ENCODE measurements around the gene RHEBL1. TPM values are rescaled to one million over a fixed set of nuclear protein-coding genes. Genes with fewer than 3 reads are reported as not detected.
"Not testable (repeated sequence)": the region's sequence is repeated elsewhere in the genome, so short reads cannot be mapped to it uniquely, and the experiment has no call there.

RHEBL1 gene
- total RNA-seq, 2 donors from 2014 or later: 7.9 to 8.1 TPM

DNA sequence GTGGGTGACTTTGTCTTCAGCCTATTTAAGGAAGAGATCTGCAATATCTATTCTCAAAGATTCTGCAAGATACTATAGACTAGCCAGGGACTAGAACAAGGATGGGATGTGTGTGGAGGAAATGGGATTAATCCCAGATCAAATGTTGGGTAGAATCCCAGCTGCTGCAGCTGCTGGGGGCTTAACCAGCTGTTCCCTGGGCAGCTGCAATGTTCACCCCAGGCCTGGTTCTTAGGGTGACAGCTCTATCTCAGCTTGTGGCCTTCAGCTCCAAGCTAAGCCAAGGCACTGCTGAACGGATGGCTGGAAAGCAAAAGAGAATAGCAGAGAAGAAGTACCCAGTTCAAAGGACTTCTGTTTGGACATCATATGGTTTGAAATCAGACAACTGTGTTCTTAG is 10.0 kb upstream of the RHEBL1 start:
- no peak for ATAC-seq
- no peak for DNase-seq
- Mint-ChIP-seq H3K4me1 (no peaks in the 10 kb centered on the region), H3K36me3 (ENCODE audit: low read depth) (no peaks in the 10 kb centered on the region), H3K27me3 (peaks cover 10% of the 10 kb centered on the region), H3K4me3 (no peak overlapping the region), H3K27ac (no peak overlapping the region)
- H3K9me3 ChIP-seq (ENCODE audit: control insufficient read depth, low read length, poor library complexity, severe bottlenecking): no peaks in the 10 kb centered on the region

DNA sequence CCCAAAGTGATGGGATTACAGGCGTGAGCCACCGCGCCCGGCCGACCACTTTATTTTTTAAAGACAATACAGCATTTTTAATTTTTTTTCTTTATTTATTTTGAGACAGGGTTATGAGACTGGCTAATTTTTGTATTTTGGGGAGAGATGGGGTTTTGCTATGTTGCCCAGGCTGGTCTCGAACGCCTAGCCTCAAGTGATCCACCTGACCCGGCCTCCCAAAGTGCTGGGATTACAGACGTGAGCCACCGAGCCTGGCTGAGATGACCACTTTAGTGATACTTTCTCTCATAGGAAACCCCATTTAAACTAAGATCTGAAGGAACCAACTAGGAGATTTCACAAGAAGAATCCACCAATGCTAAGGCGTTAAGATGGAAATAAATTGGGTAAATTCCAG is 1.2 kb upstream of the RHEBL1 start:
- no peaks in the 10 kb centered on the region for H3K9me3 ChIP-seq (ENCODE audit: control insufficient read depth, low read length, poor library complexity, severe bottlenecking)
- DNase-seq (no peak), ATAC-seq (no peak)
- Mint-ChIP-seq H3K4me3 (peak overlapping the region; percentile 99), H3K27ac (no peak overlapping the region), H3K36me3 (ENCODE audit: low read depth) (peaks cover 2% of the 10 kb centered on the region), H3K27me3 (no peaks in the 10 kb centered on the region), H3K4me1 (peaks cover 23% of the 10 kb centered on the region)

DNA sequence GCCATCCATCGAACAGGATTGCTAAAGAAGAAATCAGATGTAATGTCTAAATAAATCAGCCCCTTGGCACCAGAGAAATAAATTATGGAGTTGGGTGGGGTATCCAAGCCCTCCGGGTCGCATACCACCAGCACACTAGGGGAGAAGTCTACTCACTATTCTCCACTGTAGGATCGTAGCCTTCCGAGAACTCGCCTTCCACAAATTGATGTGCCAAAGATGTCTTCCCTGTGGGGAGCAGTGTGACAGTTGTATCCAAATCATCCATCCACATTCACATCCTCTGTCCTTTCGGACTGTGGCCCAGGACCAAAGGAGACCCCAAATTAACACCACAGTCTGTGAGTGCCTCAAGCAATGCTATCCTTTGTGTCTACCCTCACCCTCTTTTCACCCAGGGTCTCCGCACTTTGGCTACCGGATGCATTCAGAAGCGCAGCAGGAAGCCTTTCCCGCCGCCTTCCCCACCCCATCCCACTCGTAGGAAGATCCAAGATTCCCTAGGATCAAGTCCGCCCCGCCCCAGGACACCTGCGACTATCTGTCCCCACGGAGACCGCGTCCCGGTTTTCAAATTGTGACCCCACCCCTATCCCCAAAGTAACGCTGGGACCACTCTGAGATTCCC is 786 bp downstream of the RHEBL1 start:
- H3K27ac Mint-ChIP-seq: peak overlapping the region; percentile 100
- H3K4me3 Mint-ChIP-seq: peak overlapping the region; percentile 99
- ATAC-seq (no peak), DNase-seq (no peak)
- H3K4me1 Mint-ChIP-seq: peaks cover 24% of the 10 kb centered on the region
- H3K36me3 Mint-ChIP-seq (ENCODE audit: low read depth): peaks cover 5% of the 10 kb centered on the region
- H3K9me3 ChIP-seq (ENCODE audit: control insufficient read depth, low read length, poor library complexity, severe bottlenecking): no peaks in the 10 kb centered on the region
- H3K27me3 Mint-ChIP-seq: no peaks in the 10 kb centered on the region

DNA sequence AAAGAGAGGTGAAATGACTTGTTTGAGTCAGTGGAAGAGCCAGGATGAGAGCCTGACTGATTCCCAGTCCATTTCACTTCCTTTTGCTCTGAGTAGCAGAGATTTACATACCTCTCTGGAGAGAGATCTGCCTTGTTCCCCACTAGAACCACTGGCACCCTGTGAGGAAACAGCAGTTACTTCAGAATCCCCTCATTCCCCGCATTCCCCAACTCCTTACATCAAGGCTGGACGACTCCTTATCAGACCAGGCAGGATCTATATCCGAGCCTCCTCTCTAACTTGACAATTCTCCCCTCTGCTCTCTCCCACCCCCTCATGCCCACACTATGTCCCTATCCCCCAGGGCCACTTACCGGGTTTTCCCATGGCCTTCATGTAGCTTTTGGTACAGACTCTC is 3.7 kb downstream of the RHEBL1 start:
- no peaks in the 10 kb centered on the region for H3K27me3 Mint-ChIP-seq
- peaks cover 7% of the 10 kb centered on the region for H3K36me3 Mint-ChIP-seq (ENCODE audit: low read depth)
- ATAC-seq (no peak), DNase-seq (no peak)
- no peak overlapping the region for H3K27ac Mint-ChIP-seq
- no peak overlapping the region for H3K4me3 Mint-ChIP-seq
- H3K4me1 Mint-ChIP-seq: peaks cover 29% of the 10 kb centered on the region
- H3K9me3 ChIP-seq (ENCODE audit: control insufficient read depth, low read length, poor library complexity, severe bottlenecking): no peaks in the 10 kb centered on the region

DNA sequence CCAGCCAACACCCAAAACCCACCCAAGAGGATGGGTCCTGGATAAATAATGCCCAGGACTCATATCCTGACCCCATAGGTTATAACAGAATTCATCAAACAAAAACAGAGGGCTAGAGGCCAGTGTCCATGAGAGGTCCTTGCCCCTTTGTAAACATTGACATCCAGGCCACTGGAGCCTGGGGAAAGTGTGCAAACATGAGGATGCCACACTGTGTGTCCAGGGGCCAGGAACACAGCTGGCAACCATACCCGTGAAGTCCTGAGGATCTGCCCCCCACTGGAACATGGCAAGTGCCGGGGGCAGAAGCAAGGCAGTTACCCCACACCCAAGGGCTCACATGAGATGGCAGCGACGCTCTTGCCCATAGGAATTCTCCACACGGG is 5.0 kb downstream of the RHEBL1 start:
- DNase-seq (no peak), ATAC-seq (no peak)
- Mint-ChIP-seq H3K27me3 (no peaks in the 10 kb centered on the region), H3K4me1 (peaks cover 23% of the 10 kb centered on the region), H3K36me3 (ENCODE audit: low read depth) (peaks cover 7% of the 10 kb centered on the region), H3K4me3 (no peak overlapping the region), H3K27ac (peak overlapping the region; percentile 41)
- H3K9me3 ChIP-seq (ENCODE audit: control insufficient read depth, low read length, poor library complexity, severe bottlenecking): no peaks in the 10 kb centered on the region

DNA sequence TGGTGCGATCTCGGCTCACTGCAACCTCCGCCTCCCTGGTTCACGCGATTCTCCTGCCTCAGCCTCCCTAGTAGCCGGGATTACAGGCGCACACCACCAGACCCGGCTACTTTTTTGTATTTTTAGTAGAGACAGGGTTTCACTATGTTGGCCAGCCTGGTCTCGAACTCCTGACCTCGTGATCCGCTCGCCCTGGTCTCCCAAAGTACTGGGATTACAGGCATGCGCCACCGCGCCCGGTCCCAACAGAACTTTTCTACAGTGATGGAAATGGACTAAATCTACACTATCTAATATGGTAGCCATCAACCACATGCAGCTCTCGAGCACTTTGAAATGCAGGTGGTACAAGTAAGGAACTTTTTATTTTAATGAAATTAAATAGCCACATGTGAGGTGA is 7.9 kb downstream of the RHEBL1 start:
- Mint-ChIP-seq H3K27ac (peak overlapping the region; percentile 92), H3K4me1 (peaks cover 35% of the 10 kb centered on the region)
- not testable (repeated sequence) for H3K4me3 Mint-ChIP-seq; H3K9me3 ChIP-seq (ENCODE audit: control insufficient read depth, low read length, poor library complexity, severe bottlenecking); H3K27me3 Mint-ChIP-seq; ATAC-seq; H3K36me3 Mint-ChIP-seq (ENCODE audit: low read depth); DNase-seq

DNA sequence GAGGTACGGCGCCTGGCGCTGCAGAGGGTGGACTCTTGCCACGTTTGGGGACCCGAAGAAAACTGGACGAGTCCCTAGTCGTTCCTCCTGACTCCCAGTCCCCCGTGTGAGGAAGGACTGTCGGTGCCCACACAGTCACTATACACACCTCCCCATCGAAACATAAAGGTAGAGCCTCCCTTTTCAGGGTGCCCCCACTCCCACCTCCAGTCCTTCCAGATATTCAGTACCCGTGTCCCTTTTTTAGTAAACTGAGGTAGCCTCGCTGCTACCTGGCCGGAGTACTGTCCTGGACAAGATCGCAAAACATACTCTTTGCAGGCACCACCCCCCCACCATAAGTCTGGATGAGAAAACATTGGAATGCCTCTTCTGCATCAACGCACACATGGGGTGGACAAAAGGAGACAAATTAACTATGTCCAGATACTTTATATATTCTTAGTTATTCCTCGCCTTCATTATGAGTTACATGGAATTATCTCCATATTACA is 8.6 kb downstream of the RHEBL1 start:
- H3K9me3 ChIP-seq (ENCODE audit: control insufficient read depth, low read length, poor library complexity, severe bottlenecking): no peaks in the 10 kb centered on the region
- ATAC-seq (no peak), DNase-seq (no peak)
- Mint-ChIP-seq H3K36me3 (ENCODE audit: low read depth) (peaks cover 4% of the 10 kb centered on the region), H3K27me3 (no peaks in the 10 kb centered on the region), H3K4me3 (peak overlapping the region; percentile 93), H3K27ac (peak overlapping the region; percentile 92), H3K4me1 (peaks cover 42% of the 10 kb centered on the region)

DNA sequence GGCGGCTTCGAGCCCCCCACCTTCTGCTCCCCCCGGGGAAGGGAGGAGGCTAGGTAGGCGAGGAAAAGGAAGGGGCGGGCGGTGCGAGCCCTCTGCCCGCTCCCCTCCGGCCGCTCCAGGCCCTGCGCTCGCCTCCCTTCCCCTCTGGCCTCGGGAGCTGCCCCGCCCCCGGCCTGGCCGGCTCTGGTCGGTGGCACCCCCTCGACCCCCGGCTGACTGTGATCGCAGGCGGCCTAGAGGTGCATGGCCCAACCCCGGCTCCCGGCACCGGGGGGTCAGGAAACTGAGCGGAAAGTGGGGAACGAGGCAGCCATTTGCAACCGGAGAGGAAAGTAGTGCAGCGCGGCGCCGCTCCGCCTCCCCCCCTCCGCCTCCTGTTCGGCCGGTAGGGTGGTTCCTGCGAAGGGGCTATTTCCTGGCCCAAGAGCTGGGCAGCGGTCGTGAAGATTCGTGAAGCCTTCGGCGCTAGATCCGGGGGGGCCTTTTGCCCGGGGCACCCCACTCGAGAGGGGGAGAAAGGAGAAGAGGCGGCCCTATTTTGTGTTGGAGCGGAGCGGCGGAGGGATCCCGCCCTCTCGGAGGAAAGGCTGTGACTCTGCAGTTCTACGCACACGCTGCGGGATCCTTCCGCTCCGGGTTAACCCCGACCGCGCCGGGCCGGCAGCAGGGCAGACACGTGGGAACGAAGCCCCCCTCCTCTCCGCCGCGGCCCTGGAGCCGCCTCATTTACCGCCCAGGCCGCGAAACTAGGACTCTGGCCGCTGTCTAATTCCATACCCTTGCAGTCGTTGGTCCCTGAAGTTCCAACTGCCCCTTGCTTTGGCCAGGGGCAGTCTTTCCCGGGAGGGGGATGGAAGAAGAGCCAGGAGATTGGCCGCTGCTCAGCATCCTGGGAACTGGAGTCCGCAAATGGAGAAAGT is 9.3 kb downstream of the RHEBL1 start, which contains the start of gene KMT2D:
TSS of gene KMT2D (minus strand) at position 558 of the 920 bp plus-strand sequence. CDS start 5,470 bp downstream, outside the sequence.
- DNase-seq (peak; percentile 75 to 79 (median 76)), ATAC-seq (peak; percentile 73)
- Mint-ChIP-seq H3K27ac (peak within 1 kb of the TSS; percentile 96), H3K4me3 (peak within 1 kb of the TSS; percentile 95), H3K4me1 (peaks cover 49% of the 10 kb centered on the region), H3K27me3 (no peaks in the 10 kb centered on the region), H3K36me3 (ENCODE audit: low read depth) (peaks cover 7% of the 10 kb centered on the region)
- H3K9me3 ChIP-seq (ENCODE audit: control insufficient read depth, low read length, poor library complexity, severe bottlenecking): no peaks in the 10 kb centered on the region

DNA sequence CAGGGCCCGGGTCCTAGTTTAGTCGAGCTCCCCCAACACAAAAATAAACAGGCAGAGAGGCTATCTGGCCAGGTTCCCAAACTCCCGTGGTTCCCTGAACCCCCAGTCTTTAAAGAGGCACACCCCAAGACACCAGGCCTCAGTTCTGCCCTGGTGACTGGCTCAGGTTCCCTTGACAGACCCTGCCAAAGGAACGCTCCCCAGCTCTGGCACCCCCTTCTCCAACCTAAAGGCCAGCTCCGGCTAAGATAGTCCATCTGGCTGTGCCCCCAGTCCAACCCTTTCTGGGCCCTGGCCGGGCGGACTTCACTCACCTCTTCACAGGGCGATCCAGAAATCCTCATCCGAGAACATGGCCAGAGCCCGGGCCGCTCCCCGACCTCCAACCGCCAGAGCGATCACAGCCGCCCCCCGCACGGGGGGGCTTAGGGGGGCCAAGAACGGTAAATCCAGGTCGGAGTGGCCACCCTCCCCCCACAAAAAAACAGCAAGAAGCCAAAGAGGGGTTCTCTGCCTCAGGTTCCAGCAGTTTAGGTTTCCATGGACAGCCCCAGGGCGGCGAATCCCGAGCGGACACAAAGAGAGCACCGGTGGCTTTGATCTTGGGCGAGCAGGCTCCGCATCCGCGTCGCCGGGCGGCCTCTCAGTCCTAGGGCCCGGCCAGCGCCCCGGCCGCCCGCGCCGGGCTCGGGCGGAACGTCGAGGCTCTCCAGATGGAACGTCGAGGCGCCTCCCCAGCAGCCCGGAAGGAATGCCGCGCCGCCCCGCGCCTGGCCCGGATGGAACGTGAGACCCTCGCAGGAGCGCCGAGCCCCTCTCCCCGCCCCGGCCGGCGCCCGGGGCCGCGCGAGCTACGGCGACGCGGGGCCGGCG is 10.2 kb downstream of the RHEBL1 start:
- Mint-ChIP-seq H3K27me3 (no peaks in the 10 kb centered on the region), H3K4me1 (peaks cover 58% of the 10 kb centered on the region), H3K36me3 (ENCODE audit: low read depth) (peaks cover 7% of the 10 kb centered on the region), H3K27ac (peak overlapping the region; percentile 96), H3K4me3 (peak overlapping the region; percentile 95)
- ATAC-seq (peak; percentile 3), DNase-seq (no peak)
- no peaks in the 10 kb centered on the region for H3K9me3 ChIP-seq (ENCODE audit: control insufficient read depth, low read length, poor library complexity, severe bottlenecking)

DNA sequence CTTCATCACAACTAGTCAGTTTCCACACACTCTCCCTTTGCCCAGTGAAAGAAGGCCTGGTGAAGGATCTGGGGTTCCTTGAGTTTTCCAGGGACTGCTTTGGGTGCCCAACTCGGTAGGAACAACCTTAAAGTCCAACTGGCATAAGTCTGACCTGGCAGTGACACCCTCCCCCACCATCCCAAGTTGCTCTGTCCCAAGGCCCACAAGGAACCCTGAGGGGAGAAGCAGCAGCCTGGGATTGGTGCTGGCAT is 10.8 kb downstream of the RHEBL1 start:
- Mint-ChIP-seq H3K27me3 (no peaks in the 10 kb centered on the region), H3K4me3 (peak overlapping the region; percentile 95), H3K4me1 (peaks cover 59% of the 10 kb centered on the region), H3K27ac (peak overlapping the region; percentile 96), H3K36me3 (ENCODE audit: low read depth) (peaks cover 6% of the 10 kb centered on the region)
- H3K9me3 ChIP-seq (ENCODE audit: control insufficient read depth, low read length, poor library complexity, severe bottlenecking): no peaks in the 10 kb centered on the region
- no peak for ATAC-seq
- DNase-seq: no peak

DNA sequence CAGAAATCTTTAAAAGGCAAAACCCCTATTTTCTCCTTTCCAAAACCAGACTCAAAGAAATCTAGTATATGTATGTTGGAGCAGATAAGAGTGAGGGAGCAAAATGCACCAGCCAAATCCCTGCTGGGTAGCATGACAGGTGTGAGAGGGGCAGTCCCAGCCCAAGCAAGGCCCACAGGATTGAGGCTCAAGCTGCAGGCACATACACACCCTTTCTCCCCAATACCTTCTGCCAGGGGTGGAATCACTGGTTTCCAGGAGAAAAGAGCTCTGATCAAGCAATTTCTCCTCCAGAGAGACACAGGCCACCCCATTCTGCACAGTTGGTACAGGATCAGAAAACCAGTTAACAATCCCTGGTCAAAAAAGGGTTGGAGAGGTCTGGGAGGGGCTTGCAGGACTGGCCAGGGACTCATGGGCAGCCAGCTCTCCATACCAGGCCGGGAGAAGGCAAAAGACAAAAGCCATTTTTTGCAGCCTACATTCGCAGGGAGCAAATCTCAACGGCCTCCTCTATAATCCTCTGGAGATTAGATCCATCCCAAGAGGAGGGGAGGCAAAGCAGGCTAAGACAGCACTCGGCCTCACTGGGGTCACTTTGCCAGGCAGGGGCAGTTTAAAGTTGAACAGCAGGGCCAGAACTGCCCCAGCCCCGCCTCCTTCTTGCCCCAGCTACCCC is 11.3 kb downstream of the RHEBL1 start:
- no peaks in the 10 kb centered on the region for H3K27me3 Mint-ChIP-seq
- H3K27ac Mint-ChIP-seq: peak overlapping the region; percentile 96
- peak overlapping the region; percentile 95 for H3K4me3 Mint-ChIP-seq
- ATAC-seq (no peak), DNase-seq (no peak)
- peaks cover 54% of the 10 kb centered on the region for H3K4me1 Mint-ChIP-seq
- H3K9me3 ChIP-seq (ENCODE audit: control insufficient read depth, low read length, poor library complexity, severe bottlenecking): no peaks in the 10 kb centered on the region
- peaks cover 4% of the 10 kb centered on the region for H3K36me3 Mint-ChIP-seq (ENCODE audit: low read depth)

DNA sequence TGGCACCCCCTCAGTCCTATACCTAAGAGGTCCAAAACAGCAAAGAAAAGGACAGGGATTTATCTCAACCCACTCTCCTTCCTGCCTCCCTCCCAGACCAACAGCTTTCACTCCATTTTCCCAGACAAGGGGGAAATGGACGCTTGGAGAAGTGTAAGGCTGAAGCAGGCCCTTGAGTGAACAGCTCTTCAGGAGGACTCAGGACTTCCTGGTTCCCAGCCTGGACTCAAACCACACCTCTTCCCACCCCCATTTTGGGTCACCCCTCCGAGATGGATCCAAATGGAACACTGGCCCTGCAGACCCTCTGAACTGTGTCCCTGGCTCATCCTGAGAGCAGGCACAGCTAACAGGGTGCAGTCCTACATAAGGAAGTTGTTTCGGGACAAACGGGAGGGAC is 11.9 kb downstream of the RHEBL1 start:
- DNase-seq (no peak), ATAC-seq (no peak)
- H3K9me3 ChIP-seq (ENCODE audit: control insufficient read depth, low read length, poor library complexity, severe bottlenecking): no peaks in the 10 kb centered on the region
- H3K27me3 Mint-ChIP-seq: no peaks in the 10 kb centered on the region
- peaks cover 54% of the 10 kb centered on the region for H3K4me1 Mint-ChIP-seq
- H3K27ac Mint-ChIP-seq: peak overlapping the region; percentile 96
- H3K4me3 Mint-ChIP-seq: peak overlapping the region; percentile 95
- peaks cover 7% of the 10 kb centered on the region for H3K36me3 Mint-ChIP-seq (ENCODE audit: low read depth)

Data from T-helper 17 cell (primary cell).